Measurements from ENCODE around the gene KHNYN.

DNA sequence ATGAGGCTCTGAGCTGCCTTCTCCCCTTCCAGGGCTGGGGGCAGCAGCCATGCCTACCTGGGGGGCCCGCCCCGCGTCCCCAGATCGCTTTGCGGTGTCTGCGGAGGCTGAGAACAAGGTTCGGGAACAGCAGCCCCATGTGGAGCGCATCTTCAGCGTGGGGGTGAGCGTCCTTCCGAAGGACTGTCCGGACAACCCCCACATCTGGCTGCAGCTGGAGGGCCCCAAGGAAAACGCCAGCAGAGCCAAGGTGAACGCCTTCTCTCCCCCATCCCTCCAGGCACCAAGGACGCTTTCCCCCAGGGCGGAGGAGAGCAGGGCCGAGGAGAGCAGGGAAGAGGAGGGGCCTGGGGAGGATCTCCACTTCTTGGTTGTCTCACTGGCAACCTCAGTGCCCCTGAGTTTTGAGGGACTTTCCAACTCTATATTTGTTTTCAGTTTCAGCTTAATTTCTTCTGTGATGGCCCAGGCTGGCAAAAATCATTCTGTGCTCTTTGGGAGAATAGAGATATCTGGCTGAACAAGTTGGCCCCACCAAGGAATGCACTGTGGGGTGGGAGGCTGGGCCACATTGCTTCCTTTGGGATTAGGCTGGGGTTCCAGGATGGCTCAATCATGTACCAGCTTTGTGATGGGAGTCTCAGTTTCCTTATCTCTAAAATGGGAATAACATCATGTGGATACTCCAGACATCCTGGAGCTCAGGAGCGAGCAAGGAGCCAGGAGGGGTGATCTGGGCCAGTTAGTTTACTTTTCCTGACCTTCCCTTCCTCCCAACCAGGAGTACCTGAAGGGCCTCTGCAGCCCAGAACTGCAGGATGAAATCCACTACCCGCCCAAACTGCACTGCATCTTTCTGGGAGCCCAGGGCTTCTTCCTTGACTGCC lies 1.2 kb downstream of the KHNYN start:
- TF ChIP-seq CTCF (IDR thresholded peaks at IDR 0.05) (no peak), POLR2A (IDR thresholded peaks at IDR 0.05) (no peak)

All from ovary (tissue), 3 donors.